Nephron progenitor cell (in vitro differentiated cells): ENCODE data around the gene GPR52.

Experiments used
- DNase-seq: peaks from one replicate; pipeline ENCODE4 v3.0.0; 2021
- H3K27ac Mint-ChIP-seq: 2 replicates; pipeline ENCODE4 v1.8.0; 2021; ENCODE audit warnings: mild to moderate bottlenecking, moderate library complexity, mixed read lengths
- H3K27me3 Mint-ChIP-seq: 2 replicates; pipeline ENCODE4 v1.8.0; 2021; ENCODE audit warnings: mild to moderate bottlenecking, low read depth, mixed read lengths; ENCODE audit not compliant: poor library complexity
- H3K36me3 Mint-ChIP-seq: 2 replicates; pipeline ENCODE4 v1.8.0; 2021; ENCODE audit warnings: low read depth, mixed read lengths
- H3K4me1 Mint-ChIP-seq: 2 replicates; pipeline ENCODE4 v1.8.0; 2021; ENCODE audit warnings: mixed read lengths
- H3K4me3 Mint-ChIP-seq: 2 replicates; pipeline ENCODE4 v1.8.0; 2021; ENCODE audit warnings: mild to moderate bottlenecking, moderate library complexity, mixed read lengths
- H3K9me3 Mint-ChIP-seq: 2 replicates; pipeline ENCODE4 v1.8.0; 2021; ENCODE audit warnings: mild to moderate bottlenecking, moderate library complexity, mixed read lengths
- CTCF ChIP-seq: fragments of 200-600 bp; sonication (generic); IDR thresholded peaks from 2 replicates; pipeline ENCODE4 v1.5.0; 2021; ENCODE audit warnings: antibody characterized with exemption

GPR52 gene

GRCh38 chr1:174447866-174448530 lies at the start of gene GPR52:
Gene GPR52 (plus strand): TSS chr1:174447964. CDS start chr1:174448112, 148 bp downstream.
- DNase-seq, result no peak
- no peaks in the 10 kb centered on the region for H3K36me3 Mint-ChIP-seq
- no peaks in the 10 kb centered on the region for H3K9me3 Mint-ChIP-seq
- H3K27me3 Mint-ChIP-seq, result no peaks in the 10 kb centered on the region
- no peaks in the 10 kb centered on the region for H3K4me1 Mint-ChIP-seq
- TF ChIP-seq CTCF, result no peak
- no peak within 1 kb of the TSS for H3K4me3 Mint-ChIP-seq
- H3K27ac Mint-ChIP-seq, result peak within 1 kb of the TSS; percentile 2

GRCh38 chr1:174398246-174398645 lies 49.5 kb upstream of the GPR52 start:
- Mint-ChIP-seq H3K27ac (no peak overlapping the region), H3K9me3 (no peaks in the 10 kb centered on the region), H3K4me1 (no peaks in the 10 kb centered on the region), H3K27me3 (no peaks in the 10 kb centered on the region), H3K4me3 (no peak overlapping the region), H3K36me3 (peaks cover 6% of the 10 kb centered on the region)
- TF ChIP-seq CTCF, result no peak
- no peak for DNase-seq

- Mint-ChIP-seq H3K4me1 (no peaks in the 10 kb centered on the region), H3K27ac (no peak overlapping the region), H3K36me3 (peaks cover 6% of the 10 kb centered on the region), H3K27me3 (no peaks in the 10 kb centered on the region), H3K9me3 (no peaks in the 10 kb centered on the region), H3K4me3 (no peak overlapping the region)
- no peak for TF ChIP-seq CTCF
- DNase-seq, result no peak
Measured at GRCh38 chr1:174399211-174399610, 48.6 kb upstream of the GPR52 start.

GRCh38 chr1:174401075-174401474 lies 46.7 kb upstream of the GPR52 start:
- Mint-ChIP-seq H3K36me3 (peaks cover 6% of the 10 kb centered on the region), H3K4me3 (no peak overlapping the region), H3K4me1 (no peaks in the 10 kb centered on the region), H3K27ac (no peak overlapping the region), H3K9me3 (no peaks in the 10 kb centered on the region), H3K27me3 (no peaks in the 10 kb centered on the region)
- DNase-seq, result no peak
- TF ChIP-seq CTCF, result no peak

- no peaks in the 10 kb centered on the region for H3K27me3 Mint-ChIP-seq
- peaks cover 5% of the 10 kb centered on the region for H3K9me3 Mint-ChIP-seq
- H3K4me1 Mint-ChIP-seq, result no peaks in the 10 kb centered on the region
- H3K27ac Mint-ChIP-seq, result no peak overlapping the region
- no peak overlapping the region for H3K4me3 Mint-ChIP-seq
- H3K36me3 Mint-ChIP-seq, result peaks cover 9% of the 10 kb centered on the region
- no peak for DNase-seq
- no peak for TF ChIP-seq CTCF
Measured at GRCh38 chr1:174405219-174405618, 42.5 kb upstream of the GPR52 start.

- Mint-ChIP-seq H3K36me3 (peaks cover 9% of the 10 kb centered on the region), H3K4me1 (no peaks in the 10 kb centered on the region), H3K27me3 (no peaks in the 10 kb centered on the region)
Measured at GRCh38 chr1:174406421-174406820, 41.3 kb upstream of the GPR52 start.

More at GRCh38 chr1:174406421-174406820, 41.3 kb upstream of the GPR52 start:
- H3K27ac Mint-ChIP-seq, result no peak overlapping the region
- TF ChIP-seq CTCF, result no peak
- H3K9me3 Mint-ChIP-seq, result peaks cover 5% of the 10 kb centered on the region
- DNase-seq, result no peak
- H3K4me3 Mint-ChIP-seq, result no peak overlapping the region
